H9 (cell line): ENCODE measurements around the gene UTP3. TPM values are rescaled to one million over a fixed set of nuclear protein-coding genes. Genes with fewer than 3 reads are reported as not detected.

Experiments used
- DNase-seq: peaks from one replicate; pipeline ENCODE4 v3.0.0-alpha.2; 2017
- H2AFZ ChIP-seq: one replicate; pipeline ENCODE4 v1.6.1; 2013; ENCODE audit warnings: mild to moderate bottlenecking, low read length, control low read depth, moderate library complexity
- H2AK5ac ChIP-seq: 2 replicates; pipeline ENCODE4 v1.6.1; 2013; ENCODE audit warnings: low read length, control low read depth, mixed read lengths; ENCODE audit not compliant: insufficient read length
- H2BK120ac ChIP-seq: one replicate; pipeline ENCODE4 v1.6.1; 2013; ENCODE audit warnings: low read depth, mild to moderate bottlenecking, low read length, control low read depth, inconsistent platforms; ENCODE audit not compliant: poor library complexity, severe bottlenecking
- H2BK12ac ChIP-seq: 2 replicates; pipeline ENCODE4 v1.6.1; 2013; ENCODE audit warnings: low read length, control low read depth, mixed read lengths, low read depth; ENCODE audit not compliant: insufficient read length
- H2BK15ac ChIP-seq: 2 replicates; pipeline ENCODE4 v1.6.1; 2013; ENCODE audit warnings: low read depth, low read length, control low read depth
- H2BK20ac ChIP-seq: one replicate; pipeline ENCODE4 v1.6.1; 2013; ENCODE audit warnings: low read depth, mild to moderate bottlenecking, low read length, control low read depth, inconsistent platforms; ENCODE audit not compliant: poor library complexity, severe bottlenecking
- H2BK5ac ChIP-seq: 2 replicates; pipeline ENCODE4 v1.6.1; 2013; ENCODE audit warnings: low read length, control low read depth, mixed read lengths; ENCODE audit not compliant: insufficient read length
- H3K14ac ChIP-seq: 2 replicates; pipeline ENCODE4 v1.6.1; 2013; ENCODE audit warnings: low read length, control low read depth; ENCODE audit not compliant: insufficient read depth
- H3K18ac ChIP-seq: 2 replicates; pipeline ENCODE4 v1.6.1; 2013; ENCODE audit warnings: low read depth, mild to moderate bottlenecking, mixed read lengths, low read length, control low read depth; ENCODE audit not compliant: insufficient read length
- H3K23ac ChIP-seq: 2 replicates; pipeline ENCODE4 v1.6.1; 2013; ENCODE audit warnings: low read length, control low read depth, mixed read lengths, low read depth; ENCODE audit not compliant: insufficient read length
- H3K23me2 ChIP-seq: 2 replicates; pipeline ENCODE4 v1.6.1; 2013; ENCODE audit warnings: low read depth, mild to moderate bottlenecking, mixed read lengths, low read length, control low read depth; ENCODE audit not compliant: insufficient read length, poor library complexity, severe bottlenecking
- H3K27ac ChIP-seq: 2 replicates; pipeline ENCODE4 v1.5.1; 2013; ENCODE audit warnings: low read length, control low read depth, mixed read lengths, low read depth; ENCODE audit not compliant: insufficient read length
- H3K27me3 ChIP-seq: 2 replicates; pipeline ENCODE4 v1.6.1; 2013; ENCODE audit warnings: low read length, control low read depth, inconsistent platforms; ENCODE audit not compliant: insufficient read depth
- H3K4ac ChIP-seq: 2 replicates; pipeline ENCODE4 v1.6.1; 2013; ENCODE audit warnings: low read depth, mild to moderate bottlenecking, control low read depth, inconsistent platforms, low read length, moderate library complexity
- H3K4me1 ChIP-seq: 2 replicates; pipeline ENCODE4 v1.6.1; 2013; ENCODE audit warnings: low read length, control low read depth, inconsistent platforms; ENCODE audit not compliant: insufficient read depth
- H3K4me2 ChIP-seq: 2 replicates; pipeline ENCODE4 v1.6.1; 2013; ENCODE audit warnings: low read length, control low read depth, mixed read lengths; ENCODE audit not compliant: insufficient read length, insufficient read depth
- H3K56ac ChIP-seq: 2 replicates; pipeline ENCODE4 v1.6.1; 2013; ENCODE audit warnings: low read depth, mild to moderate bottlenecking, mixed read lengths, low read length, control low read depth; ENCODE audit not compliant: insufficient read length
- H3K79me1 ChIP-seq: 2 replicates; pipeline ENCODE4 v1.6.1; 2013; ENCODE audit warnings: low read depth, mild to moderate bottlenecking, moderate library complexity, low read length, control low read depth, inconsistent platforms; ENCODE audit not compliant: insufficient read depth, poor library complexity, severe bottlenecking
- H3K79me2 ChIP-seq: 2 replicates; pipeline ENCODE4 v1.6.1; 2013; ENCODE audit warnings: low read length, control low read depth, inconsistent platforms; ENCODE audit not compliant: insufficient read depth
- H3K9ac ChIP-seq: 2 replicates; pipeline ENCODE4 v1.6.1; 2013; ENCODE audit warnings: low read length, control low read depth, mixed read lengths; ENCODE audit not compliant: insufficient read length; ENCODE audit errors: extremely low read depth
- H3K9me3 ChIP-seq: one replicate; pipeline ENCODE4 v1.6.1; 2013; ENCODE audit warnings: low read depth, low read length, inconsistent platforms; ENCODE audit not compliant: control insufficient read depth
- H3T11ph ChIP-seq: one replicate; pipeline ENCODE4 v1.6.1; 2013; ENCODE audit warnings: mild to moderate bottlenecking, low read length, control low read depth, inconsistent platforms
- H4K20me1 ChIP-seq: one replicate; pipeline ENCODE4 v1.6.1; 2013; ENCODE audit not compliant: control insufficient read depth, insufficient read length, insufficient read depth
- H4K5ac ChIP-seq: 2 replicates; pipeline ENCODE4 v1.6.1; 2013; ENCODE audit warnings: low read depth, mild to moderate bottlenecking, mixed read lengths, low read length, control low read depth; ENCODE audit not compliant: insufficient read length
- H4K8ac ChIP-seq: replicated peaks from 2 replicates; pipeline ENCODE4 v1.6.1; 2013; ENCODE audit warnings: low read length, control low read depth, mixed read lengths, low read depth; ENCODE audit not compliant: insufficient read length
- H4K91ac ChIP-seq: 2 replicates; pipeline ENCODE4 v1.6.1; 2013; ENCODE audit warnings: low read depth, mild to moderate bottlenecking, moderate library complexity, mixed read lengths, low read length, control low read depth; ENCODE audit not compliant: insufficient read length
- H3K27ac Mint-ChIP-seq, 3 experiments: 2 replicates in 2 of 3; 3 replicates in 1 of 3; pipeline ENCODE4 v1.8.0; 2020 to 2021; ENCODE audit warnings: mixed read lengths in 3 of 3, mild to moderate bottlenecking in 1 of 3, moderate library complexity in 1 of 3
- H3K27me3 Mint-ChIP-seq: 2 replicates; pipeline ENCODE4 v1.8.0; 2021; ENCODE audit warnings: low read depth, mild to moderate bottlenecking, moderate library complexity, mixed read lengths
- H3K36me3 Mint-ChIP-seq, 3 experiments: 2 replicates in 2 of 3; 3 replicates in 1 of 3; pipeline ENCODE4 v1.8.0; 2020 to 2021; ENCODE audit warnings: low read depth in 3 of 3, mixed read lengths in 3 of 3; ENCODE audit not compliant: insufficient read depth in 1 of 3
- H3K4me1 Mint-ChIP-seq, 2 experiments: 2 replicates each; pipeline ENCODE4 v1.8.0; 2020; ENCODE audit warnings: mixed read lengths in 2 of 2
- H3K4me3 Mint-ChIP-seq, 2 experiments: 2 replicates in 1 of 2; 3 replicates in 1 of 2; pipeline ENCODE4 v1.8.0; 2020 to 2021; ENCODE audit warnings: mild to moderate bottlenecking in 2 of 2, mixed read lengths in 2 of 2, moderate library complexity in 1 of 2
- H3K9me3 Mint-ChIP-seq, 2 experiments: 2 replicates in 1 of 2; 3 replicates in 1 of 2; pipeline ENCODE4 v1.8.0; 2020; ENCODE audit warnings: mild to moderate bottlenecking in 2 of 2, mixed read lengths in 2 of 2, moderate library complexity in 1 of 2
- CTCF ChIP-seq: fragments of 200-600 bp; sonication (generic); conservative IDR thresholded peaks from 3 replicates; pipeline ENCODE4 v1.8.0; 2021; ENCODE audit warnings: antibody characterized with exemption, mild to moderate bottlenecking
- WGBS: extraction: QIAGEN DNeasy Blood & Tissue Kit; methylation state at CpG from one replicate; pipeline ENCODE4 v1.1.7; 2013; ENCODE audit warnings: missing lambda C conversion rate, low lambda C conversion rate, mixed read lengths; ENCODE audit not compliant: insufficient read length; ENCODE audit errors: extremely low coverage; 5-methylcytosine and 5-hydroxymethylcytosine counted together
- total RNA-seq: library from RNA; stranded (reverse); gene quantifications from 2 replicates; pipeline ENCODE4 v1.2.1, GENCODE V29; 2021

Gene UTP3
- total RNA-seq, 1 experiment from 2014 or later = 49.3 TPM

- Histone ChIP-seq H2BK120ac (no peak overlapping the region), H4K5ac (no peak overlapping the region), H3K14ac (peak overlapping the region; percentile 16; the same call in 1 of the 2 replicates), H3K18ac (no peak overlapping the region), H2BK12ac (no peak overlapping the region), H3T11ph (no peak overlapping the region), H3K9me3 (no peaks in the 10 kb centered on the region), H3K9ac (no peak overlapping the region), H4K8ac (no peak overlapping the region), H4K20me1 (peaks cover 2% of the 10 kb centered on the region), H3K4ac (no peak overlapping the region), H2BK15ac (no peak overlapping the region), H3K4me2 (no peak overlapping the region), H2AK5ac (no peak overlapping the region), H2AFZ (no peak overlapping the region), H2BK20ac (no peak overlapping the region), H3K79me2 (0 out of 2 replicates have a peak, but pooled peaks cover 2% of the 10 kb centered on the region), H3K56ac (no peak overlapping the region), H3K27ac (no peak overlapping the region), H4K91ac (no peak overlapping the region), H3K27me3 (no peaks in the 10 kb centered on the region), H2BK5ac (no peak overlapping the region), H3K79me1 (no peaks in the 10 kb centered on the region), H3K23ac (no peak overlapping the region), H3K4me1 (peaks cover 5% of the 10 kb centered on the region; the same call in 1 of the 2 replicates), H3K23me2 (no peaks in the 10 kb centered on the region)
- Mint-ChIP-seq H3K27me3 (no peaks in the 10 kb centered on the region), H3K9me3 (no peaks in the 10 kb centered on the region), H3K27ac (peak overlapping the region in 2 of 3 experiments; percentile 32 to 77; a peak in 4 of 7 replicates), H3K4me1 (peaks cover 13 to 16% of the 10 kb centered on the region in 2 experiments), H3K4me3 (peak overlapping the region in 1 of 2 experiments; percentile 21; a peak in 1 of 5 replicates), H3K36me3 (no peaks in the 10 kb centered on the region; a peak in 1 of 7 replicates)
- TF ChIP-seq CTCF = no peak
- no CpG with 5 or more reads among the region's 7 CpGs for WGBS
- DNase-seq = no peak
Measured at GRCh38 chr4:70722199-70722791, 34.0 kb downstream of the UTP3 start.
